ENCODE data around the gene PPDPF. TPM values are rescaled to one million over a fixed set of nuclear protein-coding genes. Genes with fewer than 3 reads are reported as not detected.

PPDPF gene
- total and polyA plus RNA-seq, 12 donors, result 7.4 to 193 (median 81.3) TPM

DNA sequence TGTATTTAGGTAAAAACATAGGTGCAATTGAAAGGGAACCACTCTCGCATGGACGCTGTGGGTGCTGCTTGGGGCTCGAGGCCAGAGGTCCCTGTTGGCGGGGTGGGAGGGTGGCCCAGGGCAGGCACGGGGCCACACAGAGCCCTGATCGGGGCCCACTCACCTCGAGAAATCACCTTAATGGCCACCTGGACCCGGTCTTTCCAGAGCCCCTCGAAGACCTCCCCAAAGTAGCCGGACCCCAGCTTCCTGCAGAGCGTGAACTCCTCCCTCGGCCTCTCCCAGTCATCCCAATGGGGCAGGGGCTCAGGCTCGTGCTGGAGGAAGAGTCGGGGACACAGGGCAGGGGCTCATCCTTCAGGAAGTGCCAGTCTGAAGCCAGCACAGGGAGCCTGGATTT, 12.8 kb downstream of the PPDPF start:
- Histone ChIP-seq H3K27ac (no peak overlapping the region), H3K27me3 (peaks cover 7% of the 10 kb centered on the region), H3K4me3 (no peak overlapping the region), H3K9me3 (replicated peaks in 1 of 3) (no peaks in the 10 kb centered on the region), H3K4me1 (replicated peaks in 1 of 2) (peaks cover 0 to 7% of the 10 kb centered on the region in 2 donors), H3K36me3 (replicated peaks in 1 of 2) (no peaks in the 10 kb centered on the region)
- TF ChIP-seq POLR2A (IDR thresholded peaks at IDR 0.05), result no peak
- TF ChIP-seq, protein P1, sequence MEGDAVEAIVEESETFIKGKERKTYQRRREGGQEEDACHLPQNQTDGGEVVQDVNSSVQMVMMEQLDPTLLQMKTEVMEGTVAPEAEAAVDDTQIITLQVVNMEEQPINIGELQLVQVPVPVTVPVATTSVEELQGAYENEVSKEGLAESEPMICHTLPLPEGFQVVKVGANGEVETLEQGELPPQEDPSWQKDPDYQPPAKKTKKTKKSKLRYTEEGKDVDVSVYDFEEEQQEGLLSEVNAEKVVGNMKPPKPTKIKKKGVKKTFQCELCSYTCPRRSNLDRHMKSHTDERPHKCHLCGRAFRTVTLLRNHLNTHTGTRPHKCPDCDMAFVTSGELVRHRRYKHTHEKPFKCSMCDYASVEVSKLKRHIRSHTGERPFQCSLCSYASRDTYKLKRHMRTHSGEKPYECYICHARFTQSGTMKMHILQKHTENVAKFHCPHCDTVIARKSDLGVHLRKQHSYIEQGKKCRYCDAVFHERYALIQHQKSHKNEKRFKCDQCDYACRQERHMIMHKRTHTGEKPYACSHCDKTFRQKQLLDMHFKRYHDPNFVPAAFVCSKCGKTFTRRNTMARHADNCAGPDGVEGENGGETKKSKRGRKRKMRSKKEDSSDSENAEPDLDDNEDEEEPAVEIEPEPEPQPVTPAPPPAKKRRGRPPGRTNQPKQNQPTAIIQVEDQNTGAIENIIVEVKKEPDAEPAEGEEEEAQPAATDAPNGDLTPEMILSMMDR (IDR thresholded peaks at IDR 0.05), result no peak
- 72 to 81% (median 78%) methylated on average over 4 to 14 of the region's 14 CpGs for WGBS, 4 donors
- no peak for DNase-seq
- intact Hi-C loops (cut with DNase I), result loop anchor here in 1 of 2 donors (10.0 kb wide), 1 partner anchor 331 kb away; the partner anchor contains the start of genes ABHD16B and TPD52L2

- Histone ChIP-seq H3K27ac (no peak overlapping the region), H3K4me3 (no peak overlapping the region), H3K36me3 (replicated peaks in 1 of 2) (no peaks in the 10 kb centered on the region), H3K4me1 (replicated peaks in 1 of 2) (peaks cover 0 to 7% of the 10 kb centered on the region in 2 donors), H3K27me3 (peaks cover 7% of the 10 kb centered on the region), H3K9me3 (replicated peaks in 1 of 3) (no peaks in the 10 kb centered on the region)
- 60 to 83% (median 73%) methylated on average over 4 to 28 of the region's 28 CpGs for WGBS, 4 donors
- intact Hi-C loops (cut with DNase I), result loop anchor here in 1 of 2 donors (10.0 kb wide), 1 partner anchor 331 kb away; the partner anchor contains the start of genes ABHD16B and TPD52L2
- no peak for TF ChIP-seq POLR2A (IDR thresholded peaks at IDR 0.05)
- TF ChIP-seq, protein P1 (IDR thresholded peaks at IDR 0.05), result no peak
- no peak for DNase-seq
These were observed 13.4 kb downstream of the PPDPF start for GRCh38 chr20:63533871-63534393.

DNA sequence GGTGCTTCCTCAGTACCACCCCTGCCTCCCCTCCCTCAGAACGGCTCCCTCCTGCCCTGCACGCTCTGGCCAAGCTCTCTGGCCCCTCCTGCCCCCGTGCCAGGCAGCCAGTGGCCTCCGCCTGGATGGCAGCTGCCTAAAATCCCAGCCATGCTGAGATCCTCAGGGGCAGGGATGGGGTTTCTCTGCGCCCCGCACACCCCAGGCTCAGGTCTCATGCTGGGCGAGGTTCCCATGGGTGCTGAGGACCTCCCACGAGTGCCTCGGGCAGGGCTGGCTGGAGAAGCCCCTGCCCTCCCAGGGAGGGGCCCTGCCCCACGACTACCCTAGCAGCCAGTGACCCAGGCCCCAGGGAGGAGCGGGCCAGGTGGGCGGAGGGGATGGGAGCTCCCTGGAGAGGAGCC, 13.9 kb downstream of the PPDPF start:
- DNase-seq, result no peak
- H3K27me3 ChIP-seq, result peaks cover 7% of the 10 kb centered on the region

GRCh38 chr20:63534831-63535651, 14.5 kb downstream of the PPDPF start:
- Histone ChIP-seq H3K36me3 (replicated peaks in 1 of 2) (no peaks in the 10 kb centered on the region), H3K27me3 (peaks cover 7% of the 10 kb centered on the region), H3K9me3 (replicated peaks in 1 of 3) (no peaks in the 10 kb centered on the region), H3K4me1 (replicated peaks in 1 of 2) (peaks cover 0 to 7% of the 10 kb centered on the region in 2 donors), H3K27ac (no peak overlapping the region), H3K4me3 (no peak overlapping the region)
- TF ChIP-seq POLR2A (IDR thresholded peaks at IDR 0.05), result no peak
- TF ChIP-seq, protein P1 (IDR thresholded peaks at IDR 0.05), result no peak
- 61 to 76% (median 70%) methylated on average over 23 to 49 of the region's 49 CpGs for WGBS, 4 donors
- DNase-seq, result no peak
- intact Hi-C loops (cut with DNase I), result loop anchor here (5.0 to 10.0 kb wide), 2 partner anchors 330 to 442 kb away; partner anchors contain the start of genes ABHD16B (in 1 of the 2), SAMD10 (in 1 of the 2) and TPD52L2 (in 1 of the 2)

More for the DNA sequence above, 13.9 kb downstream of the PPDPF start:
- Histone ChIP-seq H3K4me1 (replicated peaks in 1 of 2) (peaks cover 0 to 7% of the 10 kb centered on the region in 2 donors), H3K4me3 (no peak overlapping the region), H3K9me3 (replicated peaks in 1 of 3) (no peaks in the 10 kb centered on the region), H3K36me3 (replicated peaks in 1 of 2) (no peaks in the 10 kb centered on the region), H3K27ac (no peak overlapping the region)
- intact Hi-C loops (cut with DNase I), result loop anchor here in 1 of 2 donors (10.0 kb wide), 1 partner anchor 330 kb away; the partner anchor contains the start of genes ABHD16B and TPD52L2
- no peak for TF ChIP-seq POLR2A (IDR thresholded peaks at IDR 0.05)
- TF ChIP-seq, protein P1 (IDR thresholded peaks at IDR 0.05), result no peak
- WGBS, 4 donors, result 50 to 77% (median 65%) methylated on average over 4 to 12 of the region's 12 CpGs
